KG1 (cell line): ENCODE measurements around the gene ITGA11.

Experiments
- DNase-seq: peaks from one replicate; lab custom pipeline; 2025; lab: John Stamatoyannopoulos, UW

ITGA11 gene

GRCh38 chr15:68265081-68265480, 166.9 kb downstream of the ITGA11 start:
- no peak for DNase-seq

- DNase-seq: no peak
Measured at GRCh38 chr15:68264282-68264681, 167.7 kb downstream of the ITGA11 start.

- DNase-seq: no peak
Measured at GRCh38 chr15:68262514-68263356, 169.2 kb downstream of the ITGA11 start.

GRCh38 chr15:68261980-68262379, 170.0 kb downstream of the ITGA11 start:
- no peak for DNase-seq

- DNase-seq: no peak
Measured at GRCh38 chr15:68261241-68261640, 170.7 kb downstream of the ITGA11 start.

GRCh38 chr15:68259883-68260282, 172.1 kb downstream of the ITGA11 start:
- no peak for DNase-seq

GRCh38 chr15:68258692-68259091, 173.3 kb downstream of the ITGA11 start:
- DNase-seq: no peak

- DNase-seq: no peak
Measured at GRCh38 chr15:68256675-68257450, 175.1 kb downstream of the ITGA11 start.

- peak; percentile 33 for DNase-seq
Measured at GRCh38 chr15:68252925-68253534, 178.9 kb downstream of the ITGA11 start.

GRCh38 chr15:68249058-68249713, 182.8 kb downstream of the ITGA11 start:
- DNase-seq: no peak
